Vagina (tissue), 2 donors: Measurements from ENCODE around the gene VWF.

Experiments used
- POLR2A ChIP-seq, 2 donors: fragments of 450-650 bp; IDR thresholded peaks; one replicate each; pipeline ENCODE4 v1.6.1; 2017; ENCODE audit warnings: antibody characterized with exemption in 2 of 2, mild to moderate bottlenecking in 2 of 2, moderate library complexity in 2 of 2
- POLR2AphosphoS5 ChIP-seq, 2 donors: sonication (generic); formaldehyde crosslinking; IDR thresholded peaks; one replicate each; pipeline ENCODE4 v1.9.0; 2017; ENCODE audit warnings: antibody characterized with exemption in 2 of 2, mild to moderate bottlenecking in 2 of 2, low read depth in 1 of 2; ENCODE audit not compliant: insufficient read depth in 1 of 2
- TF ChIP-seq, protein P1 (sequence below), 3 experiments: fragments of 450-650 bp in 2 of 3; fragments of 200-600 bp in 1 of 3; sonication (generic) in 1 of 3; IDR thresholded peaks; one replicate each; pipeline ENCODE4 v1.5.1; 2017 to 2019; ENCODE audit warnings: antibody characterized with exemption in 3 of 3, mild to moderate bottlenecking in 2 of 3, moderate library complexity in 2 of 3

DNA sequence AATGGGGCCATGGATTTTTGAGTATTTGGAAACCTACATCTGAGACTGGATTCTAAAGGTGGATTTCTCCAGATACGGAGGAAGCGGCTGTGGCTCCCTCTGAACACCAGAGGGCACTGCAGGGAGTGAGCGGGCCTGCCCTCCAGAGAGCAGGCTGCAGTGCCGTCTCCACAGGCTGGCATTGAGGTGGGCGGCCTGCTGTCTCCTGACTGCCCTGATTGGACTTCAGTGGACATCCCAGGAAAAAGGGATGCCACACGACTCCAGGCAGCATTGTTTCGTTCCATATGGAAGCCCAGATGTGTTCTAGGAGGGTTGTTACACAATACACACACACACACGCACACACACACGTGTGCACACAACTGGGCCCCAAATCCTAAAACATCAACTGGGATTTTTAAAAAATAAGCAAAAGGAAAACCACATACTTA lies 158.5 kb downstream of the VWF start:
- TF ChIP-seq POLR2A (IDR thresholded peaks at IDR 0.05): no peak
- TF ChIP-seq, protein P1, sequence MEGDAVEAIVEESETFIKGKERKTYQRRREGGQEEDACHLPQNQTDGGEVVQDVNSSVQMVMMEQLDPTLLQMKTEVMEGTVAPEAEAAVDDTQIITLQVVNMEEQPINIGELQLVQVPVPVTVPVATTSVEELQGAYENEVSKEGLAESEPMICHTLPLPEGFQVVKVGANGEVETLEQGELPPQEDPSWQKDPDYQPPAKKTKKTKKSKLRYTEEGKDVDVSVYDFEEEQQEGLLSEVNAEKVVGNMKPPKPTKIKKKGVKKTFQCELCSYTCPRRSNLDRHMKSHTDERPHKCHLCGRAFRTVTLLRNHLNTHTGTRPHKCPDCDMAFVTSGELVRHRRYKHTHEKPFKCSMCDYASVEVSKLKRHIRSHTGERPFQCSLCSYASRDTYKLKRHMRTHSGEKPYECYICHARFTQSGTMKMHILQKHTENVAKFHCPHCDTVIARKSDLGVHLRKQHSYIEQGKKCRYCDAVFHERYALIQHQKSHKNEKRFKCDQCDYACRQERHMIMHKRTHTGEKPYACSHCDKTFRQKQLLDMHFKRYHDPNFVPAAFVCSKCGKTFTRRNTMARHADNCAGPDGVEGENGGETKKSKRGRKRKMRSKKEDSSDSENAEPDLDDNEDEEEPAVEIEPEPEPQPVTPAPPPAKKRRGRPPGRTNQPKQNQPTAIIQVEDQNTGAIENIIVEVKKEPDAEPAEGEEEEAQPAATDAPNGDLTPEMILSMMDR (IDR thresholded peaks at IDR 0.05): peak; percentile 19 to 39 (median 38)
- TF ChIP-seq POLR2AphosphoS5 (IDR thresholded peaks at IDR 0.05; ENCODE audit: insufficient read depth in 1 of 2, low read depth in 1 of 2): no peak
